Measurements from ENCODE around the gene INPP4B. TPM values are rescaled to one million over a fixed set of nuclear protein-coding genes. Genes with fewer than 3 reads are reported as not detected.

INPP4B gene
- total RNA-seq, 1 donor from 2014 or later, result 3.4 TPM

GRCh38 chr4:142581881-142582280 lies 264.2 kb downstream of the INPP4B start:
- H3K4me3 Mint-ChIP-seq (ENCODE audit: low read depth), result no peak overlapping the region

DNA sequence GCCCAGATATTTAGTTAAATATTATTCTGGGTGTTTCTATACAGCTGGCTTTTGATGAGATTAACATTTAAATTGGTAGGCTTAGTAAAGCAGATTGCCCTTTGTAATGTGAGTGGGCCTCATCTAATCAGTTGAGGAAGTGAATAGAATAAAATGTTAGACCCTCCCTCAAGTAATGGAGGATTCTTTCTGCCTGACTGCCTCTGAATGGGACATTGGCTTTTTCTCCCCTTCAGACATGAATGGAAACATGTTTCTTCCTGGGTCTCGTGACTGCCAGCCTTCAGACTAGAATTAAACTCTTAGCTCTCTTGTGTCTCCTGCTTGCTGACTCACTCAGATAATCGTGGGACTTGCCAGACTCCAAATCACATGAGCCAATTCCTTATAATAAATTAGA lies 266.7 kb downstream of the INPP4B start:
- Mint-ChIP-seq H3K27me3 (no peaks in the 10 kb centered on the region), H3K9me3 (ENCODE audit: low read depth) (no peaks in the 10 kb centered on the region), H3K4me1 (ENCODE audit: low read depth) (peaks cover 5% of the 10 kb centered on the region), H3K36me3 (ENCODE audit: insufficient read depth) (no peaks in the 10 kb centered on the region), H3K27ac (no peak overlapping the region), H3K4me3 (ENCODE audit: low read depth) (no peak overlapping the region)
- TF ChIP-seq CTCF (IDR thresholded peaks at IDR 0.05; ENCODE audit: unreplicated experiment), result no peak
- DNase-seq (ENCODE audit: low spot score, unreplicated experiment), result no peak

More at GRCh38 chr4:142581881-142582280, 264.2 kb downstream of the INPP4B start:
- H3K27me3 Mint-ChIP-seq, result no peaks in the 10 kb centered on the region
- H3K27ac Mint-ChIP-seq, result no peak overlapping the region
- no peak for TF ChIP-seq CTCF (IDR thresholded peaks at IDR 0.05; ENCODE audit: unreplicated experiment)
- DNase-seq (ENCODE audit: low spot score, unreplicated experiment), result no peak
- peaks cover 2% of the 10 kb centered on the region for H3K4me1 Mint-ChIP-seq (ENCODE audit: low read depth)
- H3K36me3 Mint-ChIP-seq (ENCODE audit: insufficient read depth), result no peaks in the 10 kb centered on the region
- H3K9me3 Mint-ChIP-seq (ENCODE audit: low read depth), result no peaks in the 10 kb centered on the region

GRCh38 chr4:142574306-142574705 lies 271.8 kb downstream of the INPP4B start:
- H3K4me3 Mint-ChIP-seq (ENCODE audit: low read depth), result no peak overlapping the region
- H3K27ac Mint-ChIP-seq, result no peak overlapping the region
- TF ChIP-seq CTCF (IDR thresholded peaks at IDR 0.05; ENCODE audit: unreplicated experiment), result no peak

GRCh38 chr4:142572071-142572470 lies 274.0 kb downstream of the INPP4B start:
- H3K27ac Mint-ChIP-seq, result no peak overlapping the region
- H3K9me3 Mint-ChIP-seq (ENCODE audit: low read depth), result no peaks in the 10 kb centered on the region
- no peaks in the 10 kb centered on the region for H3K27me3 Mint-ChIP-seq
- DNase-seq (ENCODE audit: low spot score, unreplicated experiment), result no peak
- no peak overlapping the region for H3K4me3 Mint-ChIP-seq (ENCODE audit: low read depth)
- peaks cover 7% of the 10 kb centered on the region for H3K4me1 Mint-ChIP-seq (ENCODE audit: low read depth)
- H3K36me3 Mint-ChIP-seq (ENCODE audit: insufficient read depth), result no peaks in the 10 kb centered on the region
- no peak for TF ChIP-seq CTCF (IDR thresholded peaks at IDR 0.05; ENCODE audit: unreplicated experiment)

More at GRCh38 chr4:142574306-142574705, 271.8 kb downstream of the INPP4B start:
- DNase-seq (ENCODE audit: low spot score, unreplicated experiment), result no peak
- peaks cover 2% of the 10 kb centered on the region for H3K4me1 Mint-ChIP-seq (ENCODE audit: low read depth)
- H3K9me3 Mint-ChIP-seq (ENCODE audit: low read depth), result no peaks in the 10 kb centered on the region
- no peaks in the 10 kb centered on the region for H3K27me3 Mint-ChIP-seq
- no peaks in the 10 kb centered on the region for H3K36me3 Mint-ChIP-seq (ENCODE audit: insufficient read depth)

DNA sequence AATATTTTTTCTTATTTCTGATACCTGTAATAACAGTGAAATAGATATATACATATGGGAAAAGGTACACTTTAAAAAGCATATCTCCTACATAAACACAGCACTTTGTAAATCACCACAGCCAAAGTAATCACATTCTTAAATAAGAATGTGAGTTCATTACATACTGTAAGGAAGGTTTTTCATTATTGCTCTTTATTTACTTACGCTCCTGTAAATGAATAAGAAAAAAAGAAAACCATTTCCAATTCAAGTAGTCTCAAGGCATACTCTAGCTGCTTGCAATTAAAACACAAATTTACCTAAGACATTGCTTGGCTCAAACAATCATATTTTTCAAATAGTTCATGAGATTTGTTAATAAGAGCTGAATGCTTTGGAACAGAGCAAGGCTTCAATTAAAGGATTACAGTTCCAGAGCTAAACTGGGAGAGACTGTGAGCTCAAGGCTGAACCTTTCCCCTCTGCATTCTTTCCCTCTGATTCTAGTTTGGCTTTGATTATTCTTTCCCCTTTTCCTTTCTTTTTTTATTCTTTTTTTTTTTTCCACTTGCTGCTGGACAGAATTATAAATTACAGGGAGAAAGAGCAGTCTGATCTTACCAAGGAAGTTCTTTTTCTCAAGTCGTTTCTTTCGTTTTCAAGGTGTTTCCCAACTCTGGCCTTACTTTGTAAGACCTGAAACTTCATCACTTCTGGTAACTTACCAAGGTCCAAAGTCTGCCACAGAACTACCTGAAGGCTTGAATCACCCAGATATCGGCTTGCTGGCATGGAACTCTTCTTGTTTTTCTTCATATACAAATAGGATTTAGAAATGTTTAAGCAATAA lies 278.3 kb downstream of the INPP4B start:
- Mint-ChIP-seq H3K4me1 (ENCODE audit: low read depth) (peaks cover 5% of the 10 kb centered on the region), H3K36me3 (ENCODE audit: insufficient read depth) (no peaks in the 10 kb centered on the region), H3K27ac (peak overlapping the region; percentile 61), H3K4me3 (ENCODE audit: low read depth) (no peak overlapping the region), H3K27me3 (no peaks in the 10 kb centered on the region), H3K9me3 (ENCODE audit: low read depth) (peaks cover 7% of the 10 kb centered on the region)
- DNase-seq (ENCODE audit: low spot score, unreplicated experiment), result no peak
- TF ChIP-seq CTCF (IDR thresholded peaks at IDR 0.05; ENCODE audit: unreplicated experiment), result no peak

Measured in progenitor cell of endocrine pancreas (in vitro differentiated cells).